Body of pancreas (tissue), 4 donors: ENCODE data around the gene GBGT1.

ENCODE experiments used
- POLR2A ChIP-seq, 3 donors: fragments of 450-650 bp; IDR thresholded peaks; one replicate each; pipeline ENCODE4 v1.6.1; 2016; ENCODE audit warnings: antibody characterized with exemption in 3 of 3, mild to moderate bottlenecking in 2 of 3
- TF ChIP-seq, protein P1 (sequence below), 7 experiments: fragments of 450-650 bp in 4 of 7; fragments of 200-600 bp in 3 of 7; sonication (generic) in 3 of 7; IDR thresholded peaks; one replicate each; pipeline ENCODE4 v1.5.1; 2016 to 2019; ENCODE audit warnings: antibody characterized with exemption in 7 of 7

DNA sequence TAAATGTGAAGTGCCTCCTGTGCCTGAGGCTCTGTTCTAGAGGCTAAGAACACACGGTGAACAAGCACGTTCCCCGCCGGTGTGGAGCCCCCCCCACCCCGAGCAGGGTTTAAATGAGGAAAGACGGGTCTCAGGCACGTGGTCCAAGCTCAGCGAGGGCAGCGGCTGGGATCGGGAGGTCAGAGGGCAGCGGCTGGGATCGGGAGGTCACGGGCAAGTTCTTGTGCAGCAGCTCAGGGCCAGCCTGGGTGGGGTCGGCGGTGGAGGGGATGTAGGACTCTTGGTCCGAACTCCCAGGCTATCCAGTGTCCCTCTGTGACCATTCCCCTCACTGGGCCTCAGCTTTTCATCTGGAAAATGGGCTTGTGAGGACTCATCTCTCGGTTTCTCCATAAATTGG lies 2.7 kb upstream of the GBGT1 start:
- TF ChIP-seq, protein P1, sequence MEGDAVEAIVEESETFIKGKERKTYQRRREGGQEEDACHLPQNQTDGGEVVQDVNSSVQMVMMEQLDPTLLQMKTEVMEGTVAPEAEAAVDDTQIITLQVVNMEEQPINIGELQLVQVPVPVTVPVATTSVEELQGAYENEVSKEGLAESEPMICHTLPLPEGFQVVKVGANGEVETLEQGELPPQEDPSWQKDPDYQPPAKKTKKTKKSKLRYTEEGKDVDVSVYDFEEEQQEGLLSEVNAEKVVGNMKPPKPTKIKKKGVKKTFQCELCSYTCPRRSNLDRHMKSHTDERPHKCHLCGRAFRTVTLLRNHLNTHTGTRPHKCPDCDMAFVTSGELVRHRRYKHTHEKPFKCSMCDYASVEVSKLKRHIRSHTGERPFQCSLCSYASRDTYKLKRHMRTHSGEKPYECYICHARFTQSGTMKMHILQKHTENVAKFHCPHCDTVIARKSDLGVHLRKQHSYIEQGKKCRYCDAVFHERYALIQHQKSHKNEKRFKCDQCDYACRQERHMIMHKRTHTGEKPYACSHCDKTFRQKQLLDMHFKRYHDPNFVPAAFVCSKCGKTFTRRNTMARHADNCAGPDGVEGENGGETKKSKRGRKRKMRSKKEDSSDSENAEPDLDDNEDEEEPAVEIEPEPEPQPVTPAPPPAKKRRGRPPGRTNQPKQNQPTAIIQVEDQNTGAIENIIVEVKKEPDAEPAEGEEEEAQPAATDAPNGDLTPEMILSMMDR (IDR thresholded peaks at IDR 0.05), result no peak
- TF ChIP-seq POLR2A (IDR thresholded peaks at IDR 0.05), result no peak
